ENCODE data around the gene LBHD2.
"Not testable (repeated sequence)": the region's sequence is repeated elsewhere in the genome, so short reads cannot be mapped to it uniquely, and the experiment has no call there.

LBHD2 gene

DNA sequence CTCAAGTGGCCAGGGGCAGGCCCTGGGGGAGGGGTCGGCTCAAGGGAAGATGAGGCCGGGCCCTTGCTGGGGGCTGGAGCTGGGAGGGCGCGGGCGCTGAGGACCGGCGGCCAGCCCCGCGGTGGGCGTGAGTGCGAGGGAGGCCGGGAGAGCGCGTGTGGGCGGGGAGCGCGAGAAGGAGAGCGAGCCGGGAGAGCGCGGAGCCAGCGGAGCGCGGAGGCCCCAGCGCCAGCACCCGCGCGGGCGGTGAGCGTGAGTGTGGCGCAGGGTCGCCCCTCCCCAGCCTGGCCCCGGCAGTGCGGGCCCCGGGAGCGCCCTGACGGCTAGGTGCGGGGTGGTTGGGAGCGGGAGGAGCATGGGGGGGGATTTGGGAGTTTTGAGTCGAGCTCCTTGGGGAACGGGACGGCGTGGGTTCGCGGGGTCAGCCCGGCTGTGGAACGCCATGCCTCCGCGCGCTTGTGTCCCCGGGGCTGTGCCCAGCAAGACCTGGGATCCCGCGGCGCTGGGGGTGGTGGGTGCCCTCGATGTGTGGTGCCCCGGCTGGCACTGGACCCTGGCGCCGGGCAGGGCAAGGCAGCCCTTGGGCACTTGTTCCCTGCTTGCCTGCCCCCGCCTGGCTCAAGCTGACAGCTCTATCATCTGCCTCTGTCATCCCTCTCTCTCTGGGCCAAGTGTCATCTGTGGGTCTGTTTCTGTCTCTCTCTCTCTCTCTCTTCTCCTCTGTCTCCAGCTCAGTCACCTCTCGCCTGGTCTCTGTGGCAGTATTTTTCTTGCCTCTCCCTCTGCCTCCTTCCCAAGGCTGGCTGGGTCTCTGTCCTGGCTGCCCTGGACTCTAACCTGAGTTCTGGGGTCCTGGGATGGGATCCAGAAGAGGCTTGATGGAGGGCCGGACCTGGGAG lies at the start of gene LBHD2:
Gene LBHD2 (plus strand): TSS at position 190 of the 899 bp plus-strand sequence. CDS start 1,803 bp downstream, outside the sequence.
- peak; percentile 32 for DNase-seq (ENCODE audit: low read depth)

DNA sequence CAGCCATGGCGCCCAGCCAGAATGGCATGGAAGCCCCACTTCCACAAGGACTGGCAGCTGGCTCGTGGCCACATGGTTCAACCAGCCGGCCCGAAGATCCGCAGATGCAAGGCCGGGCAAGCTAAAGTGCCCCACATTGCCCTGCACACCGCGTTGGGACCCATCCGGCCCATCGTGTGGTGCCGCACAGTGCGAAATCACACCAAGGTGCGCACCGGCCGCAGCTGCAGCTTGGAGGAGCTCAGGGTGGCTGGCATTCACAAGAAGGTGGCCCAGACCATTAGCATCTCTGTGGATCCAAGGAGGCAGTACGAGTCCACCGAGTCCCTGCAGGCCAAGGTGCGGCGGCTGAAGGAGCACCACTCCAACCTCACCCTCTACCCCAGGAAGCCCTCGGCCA lies 42.5 kb upstream of the LBHD2 start:
- DNase-seq (ENCODE audit: low read depth), result no peak

DNA sequence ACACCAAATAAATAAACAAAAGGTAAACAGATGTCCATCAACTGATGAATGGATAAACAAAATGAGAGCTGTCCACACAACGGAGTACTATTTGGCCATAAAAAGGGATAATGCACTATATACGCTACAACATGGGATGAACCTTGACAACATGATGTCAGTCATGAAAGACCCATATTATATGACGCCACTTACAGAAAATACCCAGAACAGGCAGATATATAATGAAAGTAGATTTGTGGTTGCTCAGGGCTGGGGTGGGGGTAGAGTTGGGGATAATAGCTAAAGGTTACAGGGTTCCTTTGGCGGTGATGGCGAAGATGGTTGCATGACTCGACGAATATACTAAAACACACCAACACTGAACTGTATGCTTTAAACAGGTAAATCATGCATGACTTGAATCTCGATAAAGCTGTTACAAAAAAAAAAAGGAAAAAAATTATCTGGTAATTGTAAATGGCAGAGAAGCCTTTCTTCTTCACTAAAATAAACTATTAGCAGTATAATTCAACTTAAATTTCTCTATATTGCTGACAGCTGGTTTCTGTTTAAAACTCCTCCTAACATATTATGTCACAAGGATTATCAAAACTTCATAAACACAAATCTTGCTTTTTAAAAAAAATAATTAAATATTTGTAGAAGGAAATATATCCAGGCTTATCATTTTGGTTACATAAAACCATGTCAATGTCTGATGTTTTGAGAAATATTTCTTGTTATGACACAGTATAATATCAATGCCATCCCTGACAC lies 40.6 kb upstream of the LBHD2 start:
- no peak for DNase-seq (ENCODE audit: low read depth)

DNA sequence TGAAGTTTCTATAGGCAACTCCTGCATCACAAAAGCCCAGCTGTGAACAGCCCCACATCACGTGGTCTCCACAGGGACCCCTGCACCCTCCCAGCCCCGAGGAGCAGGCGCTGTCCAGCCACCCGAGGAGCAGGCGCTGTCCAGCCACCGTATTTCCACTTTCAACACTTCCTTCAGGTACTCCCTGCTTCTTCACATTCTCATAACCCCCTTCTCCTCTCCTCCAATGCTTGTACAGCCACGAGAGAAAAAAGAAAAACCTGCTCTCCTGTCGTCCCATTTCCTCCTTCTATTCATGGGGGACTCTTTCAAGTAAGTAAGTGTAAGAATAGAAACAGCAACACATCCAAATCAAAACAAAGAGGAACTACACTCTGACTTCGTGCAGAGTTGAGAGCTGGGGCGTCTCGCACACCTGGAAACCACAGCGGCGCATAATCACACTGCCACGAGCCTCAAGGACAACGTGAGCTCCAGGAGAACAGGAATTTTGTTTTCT lies 38.6 kb upstream of the LBHD2 start:
- no peak for DNase-seq (ENCODE audit: low read depth)

DNA sequence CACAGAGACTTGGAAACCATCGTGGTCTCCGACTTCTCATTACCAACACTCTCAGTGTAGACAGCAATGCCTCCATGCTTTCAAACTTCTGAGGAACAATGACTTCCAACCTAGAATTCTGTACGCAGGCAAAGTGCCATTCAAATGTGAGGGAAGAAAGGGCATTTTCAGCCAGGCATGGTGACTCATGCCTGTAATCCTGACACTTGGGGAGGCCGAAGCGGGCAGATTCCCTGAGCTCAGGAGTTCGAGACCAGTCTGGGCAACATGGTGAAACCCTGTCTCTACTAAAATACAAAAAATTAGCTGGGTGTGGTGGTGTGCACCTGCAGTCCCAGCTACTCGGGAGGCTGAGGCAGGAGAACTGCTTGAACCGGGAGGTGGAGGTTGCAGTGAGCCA lies 36.6 kb upstream of the LBHD2 start:
- DNase-seq (ENCODE audit: low read depth), result not testable (repeated sequence)

- DNase-seq (ENCODE audit: low read depth), result no peak
These were observed 33.1 kb upstream of the LBHD2 start for GRCh38 chr14:103050935-103051334.

GRCh38 chr14:103052407-103052806 lies 31.6 kb upstream of the LBHD2 start:
- DNase-seq (ENCODE audit: low read depth), result no peak

- DNase-seq (ENCODE audit: low read depth), result no peak
These were observed 28.3 kb upstream of the LBHD2 start for GRCh38 chr14:103055695-103056094.

DNA sequence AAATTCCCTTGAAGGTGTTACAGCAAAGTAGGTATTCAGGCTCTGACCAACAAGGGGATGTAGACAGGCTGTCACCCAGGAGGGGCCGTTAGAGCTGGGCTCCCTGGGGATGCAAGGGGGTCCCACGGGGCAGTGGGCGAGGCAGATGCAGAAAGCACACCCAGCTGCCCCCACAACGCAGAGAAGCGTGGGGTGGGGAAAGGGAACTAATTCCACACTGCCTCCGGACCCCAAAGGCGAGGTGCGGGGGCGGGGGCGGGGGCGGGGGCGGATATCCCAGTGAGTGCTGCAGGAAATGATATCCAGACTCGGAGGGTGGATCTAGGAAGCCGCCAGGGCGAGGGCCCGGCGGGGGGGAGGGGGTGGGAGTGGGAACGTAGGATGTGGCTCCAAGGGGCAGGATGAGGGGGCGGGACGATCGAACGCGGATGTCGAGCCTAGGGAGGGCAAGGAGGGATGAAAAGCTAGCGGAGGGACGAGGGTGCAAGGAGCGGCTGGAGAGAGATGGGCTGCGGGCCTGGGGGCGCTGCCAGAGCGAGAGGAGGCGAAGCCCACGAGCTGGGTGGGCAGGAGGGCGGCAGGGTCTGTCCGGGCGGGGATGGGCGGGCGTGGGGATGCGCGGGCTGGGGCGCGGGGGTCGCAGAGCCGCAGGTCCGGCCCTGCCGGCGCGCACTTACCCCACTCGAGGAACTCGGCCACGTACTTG lies 27.5 kb upstream of the LBHD2 start:
- peak; percentile 53 for DNase-seq (ENCODE audit: low read depth)

- peak; percentile 44 for DNase-seq (ENCODE audit: low read depth)
These were observed 27.0 kb upstream of the LBHD2 start for GRCh38 chr14:103057028-103057371.

GRCh38 chr14:103057372-103058163 lies 26.4 kb upstream of the LBHD2 start, which contains the start of gene CDC42BPB:
CDC42BPB (minus strand) TSS chr14:103057549; CDS start chr14:103057173, 376 bp downstream.
- peak; percentile 91 for DNase-seq (ENCODE audit: low read depth)

GRCh38 chr14:103058164-103059055 lies 25.6 kb upstream of the LBHD2 start:
- no peak for DNase-seq (ENCODE audit: low read depth)

DNA sequence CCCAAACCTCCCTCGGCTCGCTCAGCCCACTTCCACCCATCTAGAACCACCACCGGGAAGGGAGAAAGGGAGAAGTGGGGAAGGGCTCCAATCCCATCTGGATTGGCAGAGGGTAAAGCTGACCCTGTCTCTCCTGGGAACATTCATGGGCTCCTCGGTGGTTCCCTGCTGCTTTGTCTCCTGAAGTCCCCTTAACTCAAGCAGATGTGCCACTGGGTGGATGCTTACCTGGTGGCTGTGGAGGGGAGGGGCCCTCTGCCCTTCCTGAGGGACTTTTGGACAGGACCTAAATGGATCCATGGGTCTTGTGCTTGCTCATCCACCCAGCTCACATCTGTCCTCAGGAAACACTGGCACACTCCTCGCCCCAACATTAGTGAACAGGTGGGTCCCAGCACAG lies 24.5 kb upstream of the LBHD2 start:
- no peak for DNase-seq (ENCODE audit: low read depth)

GRCh38 chr14:103061482-103061976 lies 22.5 kb upstream of the LBHD2 start:
- DNase-seq (ENCODE audit: low read depth), result no peak

DNA sequence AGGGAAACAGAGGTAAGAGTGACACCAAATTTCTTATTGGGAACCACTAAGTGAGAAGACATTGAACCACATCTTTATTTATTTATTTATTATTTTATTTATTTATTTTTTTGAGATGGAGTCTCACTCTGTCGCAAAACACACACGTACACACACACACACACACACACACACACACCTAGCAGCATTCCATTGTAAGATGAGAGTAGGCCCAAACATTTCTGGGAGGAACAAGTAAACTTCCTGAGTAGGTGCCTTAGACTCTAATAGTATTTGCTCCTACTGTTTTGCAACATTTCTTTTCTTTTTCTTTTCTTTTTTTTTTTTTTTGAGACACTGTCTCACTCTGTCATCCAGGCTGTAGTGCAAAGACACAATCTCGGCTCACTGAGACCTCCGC lies 19.6 kb upstream of the LBHD2 start:
- no peak for DNase-seq (ENCODE audit: low read depth)

DNA sequence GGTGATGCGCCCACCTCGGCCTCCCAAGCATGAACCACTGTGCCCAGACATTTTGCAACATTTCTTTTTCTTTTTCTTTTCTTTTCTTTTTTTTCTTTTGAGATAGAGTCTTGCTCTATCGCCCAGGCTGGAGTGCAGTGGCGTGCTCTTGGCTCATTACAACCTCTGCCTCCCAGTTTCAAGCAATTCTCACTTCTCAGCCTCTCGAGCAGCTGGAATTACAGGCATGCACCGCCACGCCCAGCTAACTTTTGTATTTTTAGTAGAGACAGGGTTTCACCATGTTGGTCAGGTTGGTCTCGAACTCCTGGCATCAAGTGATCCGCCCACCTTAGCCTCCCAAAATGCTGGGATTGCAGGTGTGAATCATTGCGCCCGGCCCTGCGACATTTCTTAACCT lies 19.0 kb upstream of the LBHD2 start:
- no peak for DNase-seq (ENCODE audit: low read depth)

DNA sequence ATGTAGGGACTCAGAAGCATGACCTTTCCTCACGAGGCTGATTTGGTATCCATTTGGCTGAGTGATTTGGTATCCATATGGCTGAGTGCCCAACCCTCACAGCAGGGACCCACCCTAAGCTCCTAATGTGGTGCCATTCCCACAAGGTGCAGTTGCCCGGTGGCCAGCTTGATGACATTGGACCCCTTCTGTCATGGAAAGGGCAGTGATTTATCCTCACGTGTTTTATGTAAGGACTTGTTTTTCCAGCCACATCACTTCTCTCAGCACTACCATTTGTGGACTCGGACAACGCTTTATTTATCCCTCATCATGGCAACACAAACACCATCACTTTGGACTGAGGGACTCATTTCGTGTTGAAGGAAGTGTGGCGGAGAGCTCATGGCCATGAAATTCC lies 18.1 kb upstream of the LBHD2 start:
- DNase-seq (ENCODE audit: low read depth), result no peak

DNA sequence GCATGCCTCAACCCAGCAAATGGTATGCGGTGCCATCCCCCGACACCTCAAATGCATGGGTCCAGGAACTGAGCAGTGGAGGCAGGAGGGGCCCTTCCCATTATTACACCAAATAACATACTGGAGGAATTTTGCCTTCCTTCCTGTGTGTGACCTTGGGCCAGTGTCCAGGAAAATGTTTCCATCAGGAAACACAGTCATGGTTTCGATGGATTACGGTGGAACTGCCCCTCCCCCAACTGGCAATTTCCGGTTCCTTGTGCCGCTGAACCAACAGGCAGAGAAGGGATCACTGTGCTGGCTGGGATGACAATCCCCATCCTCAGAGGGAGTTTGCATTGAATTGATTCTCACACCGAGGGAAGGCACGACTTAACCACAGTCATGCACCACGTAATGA lies 17.6 kb upstream of the LBHD2 start:
- DNase-seq (ENCODE audit: low read depth), result no peak

DNA sequence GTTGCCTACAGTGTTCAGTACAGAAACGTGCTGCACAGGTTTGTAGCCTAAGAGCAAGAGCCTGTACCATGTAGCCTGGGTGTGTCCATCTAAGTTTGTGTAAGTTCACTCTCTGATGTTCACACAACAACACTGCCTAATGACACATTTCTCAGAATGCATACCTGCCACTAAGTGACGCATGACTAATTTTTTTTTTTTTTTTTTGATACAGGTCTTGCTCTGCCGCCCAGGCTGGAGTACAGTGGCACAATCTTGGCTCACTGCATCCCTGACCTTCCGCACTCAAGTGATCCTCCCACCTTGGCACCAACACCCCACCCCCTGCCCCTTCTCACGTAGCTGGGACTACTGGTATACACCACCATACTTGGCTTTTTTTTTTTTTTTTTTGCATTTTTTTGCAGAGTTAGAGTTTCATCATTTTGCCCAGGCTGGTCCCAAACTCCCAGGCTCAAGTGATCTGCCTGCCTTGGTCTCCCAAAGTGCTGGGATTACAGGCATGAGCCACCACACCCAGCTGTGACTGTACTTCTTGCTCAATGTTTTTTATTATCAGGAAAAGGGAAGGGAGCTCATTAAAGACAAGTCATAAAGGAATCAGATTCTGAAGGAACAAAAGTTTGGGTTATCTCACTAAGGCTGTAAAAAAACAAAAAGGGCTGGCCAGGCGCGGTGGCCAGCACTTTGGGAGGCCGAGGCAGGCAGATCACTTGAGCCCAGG lies 16.6 kb upstream of the LBHD2 start:
- DNase-seq (ENCODE audit: low read depth), result no peak
